NCI-H526 treated with DMSO at 0.1 percent for 48 hours (cell line): Measurements from ENCODE around the gene CPNE8.
"Not testable (repeated sequence)": the region's sequence is repeated elsewhere in the genome, so short reads cannot be mapped to it uniquely, and the experiment has no call there.

Source experiments
- DNase-seq: peaks from one replicate; lab custom pipeline; 2025; lab: John Stamatoyannopoulos, UW

CPNE8 gene

GRCh38 chr12:38825006-38825405 lies 80.4 kb downstream of the CPNE8 start:
- DNase-seq, result no peak

GRCh38 chr12:38823738-38824137 lies 81.7 kb downstream of the CPNE8 start:
- no peak for DNase-seq

- no peak for DNase-seq
These were observed 82.1 kb downstream of the CPNE8 start for GRCh38 chr12:38823314-38823713.

GRCh38 chr12:38817942-38818341 lies 87.4 kb downstream of the CPNE8 start:
- DNase-seq, result no peak

- no peak for DNase-seq
These were observed 91.5 kb downstream of the CPNE8 start for GRCh38 chr12:38813923-38814322.

GRCh38 chr12:38811814-38812356 lies 93.5 kb downstream of the CPNE8 start:
- no peak for DNase-seq

GRCh38 chr12:38809832-38810231 lies 95.6 kb downstream of the CPNE8 start:
- DNase-seq, result no peak

GRCh38 chr12:38788106-38788505 lies 117.3 kb downstream of the CPNE8 start:
- DNase-seq, result no peak

- no peak for DNase-seq
These were observed 120.0 kb downstream of the CPNE8 start for GRCh38 chr12:38785381-38785780.

GRCh38 chr12:38783304-38783703 lies 122.1 kb downstream of the CPNE8 start:
- DNase-seq, result no peak

- DNase-seq, result no peak
These were observed 123.0 kb downstream of the CPNE8 start for GRCh38 chr12:38782359-38782758.

- DNase-seq, result no peak
These were observed 128.7 kb downstream of the CPNE8 start for GRCh38 chr12:38776647-38777046.

GRCh38 chr12:38775457-38775856 lies 129.9 kb downstream of the CPNE8 start:
- no peak for DNase-seq

- no peak for DNase-seq
These were observed 133.0 kb downstream of the CPNE8 start for GRCh38 chr12:38772437-38772836.

- DNase-seq, result no peak
These were observed 133.5 kb downstream of the CPNE8 start for GRCh38 chr12:38771871-38772270.

- DNase-seq, result no peak
These were observed 143.6 kb downstream of the CPNE8 start for GRCh38 chr12:38761636-38762342.

GRCh38 chr12:38761111-38761510 lies 144.3 kb downstream of the CPNE8 start:
- no peak for DNase-seq

GRCh38 chr12:38759621-38760020 lies 145.8 kb downstream of the CPNE8 start:
- no peak for DNase-seq

- DNase-seq, result no peak
These were observed 158.6 kb downstream of the CPNE8 start for GRCh38 chr12:38746744-38747143.

- DNase-seq, result no peak
These were observed 159.8 kb downstream of the CPNE8 start for GRCh38 chr12:38745601-38746000.

- no peak for DNase-seq
These were observed 161.3 kb downstream of the CPNE8 start for GRCh38 chr12:38744041-38744440.

GRCh38 chr12:38742496-38742895 lies 162.9 kb downstream of the CPNE8 start:
- not testable (repeated sequence) for DNase-seq

GRCh38 chr12:38736821-38737220 lies 168.6 kb downstream of the CPNE8 start:
- no peak for DNase-seq

- DNase-seq, result no peak
These were observed 172.6 kb downstream of the CPNE8 start for GRCh38 chr12:38732761-38733160.
